H1 (cell line): ENCODE results near the gene DLX5. TPM values are rescaled to one million over a fixed set of nuclear protein-coding genes. Genes with fewer than 3 reads are reported as not detected.

Experiments
- RAD21 ChIP-seq, 2 experiments: IDR thresholded peaks in 1 of 2; conservative IDR thresholded peaks in 1 of 2; 2 replicates each; pipeline ENCODE4 v1.6.1; 2011; ENCODE audit warnings: low read depth in 2 of 2, low read length in 2 of 2, improper control_type of control experiment in 1 of 2, inconsistent platforms in 1 of 2, mild to moderate bottlenecking in 1 of 2, moderate library complexity in 1 of 2
- YY1 ChIP-seq: IDR thresholded peaks from 2 replicates; pipeline ENCODE4 v1.6.1; 2011; ENCODE audit warnings: low read depth, mild to moderate bottlenecking, low read length
- polyA plus RNA-seq, 7 experiments: library from polyadenylated mRNA; depleted of rRNA in 3 of 7; stranded (reverse) in 5 of 7; unstranded in 2 of 7; fragments of >200 nt in 5 of 7; fragments of 200-250 nt in 2 of 7; gene quantifications; 1 replicate in 5 of 7; 2 replicates in 1 of 7; 4 replicates in 1 of 7; pipeline versions ENCODE4 v1.2.1 to v1.2.3, GENCODE V29; 2011 to 2013; ENCODE audit warnings: missing spikeins in 2 of 7, mixed read lengths in 2 of 7
- total RNA-seq: library from RNA; stranded (reverse); fragmentation: NEBNext Ultra II Directional; extraction: Animal tissue kit (Norgen Biotek cat#: 25700); gene quantifications from 2 replicates; pipeline ENCODE4 v1.2.1, GENCODE V29; 2021

Gene DLX5
- total and polyA plus RNA-seq, 2 of the 8 experiments (the other 6 are each of a cell fraction or from before 2014, with no cell fraction given): not detected

DNA sequence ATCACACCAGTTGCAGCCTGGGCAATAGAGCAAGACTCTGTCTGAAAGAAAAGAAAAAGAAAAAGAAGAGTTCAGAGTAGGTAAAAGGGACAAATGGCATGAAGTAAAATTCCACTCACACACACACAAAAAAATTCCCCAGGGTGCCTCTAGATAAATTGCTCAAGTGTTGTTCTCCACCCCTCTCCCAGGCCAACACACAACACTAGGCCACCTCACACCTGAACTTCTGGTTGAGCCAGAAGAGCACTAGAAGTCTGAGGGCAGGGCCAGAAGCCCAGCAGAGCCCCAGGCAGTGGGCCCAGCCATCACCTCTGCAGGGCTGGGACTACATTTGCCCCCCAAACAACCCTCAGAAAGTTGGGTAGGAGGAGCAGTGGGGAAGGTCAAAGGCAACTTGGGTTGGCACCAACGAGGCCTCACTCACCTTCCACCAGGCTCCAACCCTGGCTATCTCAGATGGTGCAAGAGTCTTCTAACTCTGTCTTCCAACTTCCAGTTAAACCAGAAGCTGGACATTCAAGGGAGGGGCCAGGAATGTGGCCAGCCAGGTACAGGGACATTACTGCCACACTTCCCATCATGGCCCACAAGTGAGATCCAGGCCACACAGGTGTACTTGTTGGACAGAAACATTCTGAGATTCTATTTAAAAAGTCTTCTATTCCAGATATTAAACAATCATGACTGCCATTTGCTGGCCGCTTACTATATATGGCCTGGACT, 44.9 kb downstream of the DLX5 start (continued):
- TF ChIP-seq RAD21 (IDR thresholded peaks at IDR 0.05 in 1 of 2, conservative IDR thresholded peaks at IDR 0.05 in 1 of 2; ENCODE audit: low read depth in 2 of 2, low read length in 2 of 2) (no peak), YY1 (no peak)
